Measurements from ENCODE around the gene STMN3. TPM values are rescaled to one million over a fixed set of nuclear protein-coding genes. Genes with fewer than 3 reads are reported as not detected.
A peak's percentile ranks its signal among the peaks of the same experiment; 100 is the strongest.

The STMN3 gene
- total and polyA plus RNA-seq, 2 of the 8 experiments (the other 6 are each of a cell fraction or from before 2014, with no cell fraction given), result 51.5 to 63.1 TPM

GRCh38 chr20:63657937-63658748 is 4.9 kb upstream of the STMN3 start, which contains the start of gene RTEL1 (continued):
- TF ChIP-seq CHD7 (IDR thresholded peaks at IDR 0.05; ENCODE audit: insufficient replicate concordance, low read length) (no peak), JUN (IDR thresholded peaks at IDR 0.05; ENCODE audit: low read depth, low read length) (no peak), CTBP2 (IDR thresholded peaks at IDR 0.05; ENCODE audit: borderline replicate concordance, insufficient read depth, insufficient read length, low read length) (no peak), CHD2 (IDR thresholded peaks at IDR 0.05; ENCODE audit: low read length) (no peak), BACH1 (IDR thresholded peaks at IDR 0.05; ENCODE audit: low read length) (no peak), CBX5 (IDR thresholded peaks at IDR 0.05; ENCODE audit: low read depth, low read length) (no peak), SUZ12 (IDR thresholded peaks at IDR 0.05; ENCODE audit: low read length) (no peak), SIN3A (conservative IDR thresholded peaks at IDR 0.05 in 1 of 2, IDR thresholded peaks at IDR 0.05 in 1 of 2; ENCODE audit: low read depth in 1 of 2, low read length in 2 of 2) (peak; percentile 73 to 93; a peak in 2 of 4 replicates), TBP (IDR thresholded peaks at IDR 0.05; ENCODE audit: low read depth, low read length) (0 out of 2 replicates have a peak, but pooled peaks have one; percentile 2)

Measured in H1 (cell line).